NB4 (cell line): ENCODE data around the gene NEURL2.

Source experiments
- MAX ChIP-seq: IDR thresholded peaks from 2 replicates; pipeline ENCODE4 v1.6.1; 2011; ENCODE audit warnings: low read depth, low read length
- POLR2A ChIP-seq: IDR thresholded peaks from 2 replicates; pipeline ENCODE4 v1.6.1; 2011; ENCODE audit warnings: mild to moderate bottlenecking; ENCODE audit not compliant: insufficient read length; ENCODE audit errors: extremely low read depth
- TF ChIP-seq, protein P1 (sequence below): IDR thresholded peaks from one replicate; pipeline ENCODE4 v1.5.1; 2012; ENCODE audit warnings: low read depth, low read length

- TF ChIP-seq POLR2A (no peak), MAX (no peak)
- TF ChIP-seq, protein P1, sequence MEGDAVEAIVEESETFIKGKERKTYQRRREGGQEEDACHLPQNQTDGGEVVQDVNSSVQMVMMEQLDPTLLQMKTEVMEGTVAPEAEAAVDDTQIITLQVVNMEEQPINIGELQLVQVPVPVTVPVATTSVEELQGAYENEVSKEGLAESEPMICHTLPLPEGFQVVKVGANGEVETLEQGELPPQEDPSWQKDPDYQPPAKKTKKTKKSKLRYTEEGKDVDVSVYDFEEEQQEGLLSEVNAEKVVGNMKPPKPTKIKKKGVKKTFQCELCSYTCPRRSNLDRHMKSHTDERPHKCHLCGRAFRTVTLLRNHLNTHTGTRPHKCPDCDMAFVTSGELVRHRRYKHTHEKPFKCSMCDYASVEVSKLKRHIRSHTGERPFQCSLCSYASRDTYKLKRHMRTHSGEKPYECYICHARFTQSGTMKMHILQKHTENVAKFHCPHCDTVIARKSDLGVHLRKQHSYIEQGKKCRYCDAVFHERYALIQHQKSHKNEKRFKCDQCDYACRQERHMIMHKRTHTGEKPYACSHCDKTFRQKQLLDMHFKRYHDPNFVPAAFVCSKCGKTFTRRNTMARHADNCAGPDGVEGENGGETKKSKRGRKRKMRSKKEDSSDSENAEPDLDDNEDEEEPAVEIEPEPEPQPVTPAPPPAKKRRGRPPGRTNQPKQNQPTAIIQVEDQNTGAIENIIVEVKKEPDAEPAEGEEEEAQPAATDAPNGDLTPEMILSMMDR = no peak
Measured at GRCh38 chr20:45853484-45853883, 37.5 kb downstream of the NEURL2 start.
